SK-N-SH (cell line): Measurements from ENCODE around the gene LMF1. TPM values are rescaled to one million over a fixed set of nuclear protein-coding genes. Genes with fewer than 3 reads are reported as not detected.

Experiments used
- CTCF ChIA-PET: fragments of 300-600, 350-600 bp; formaldehyde crosslinking; extraction: SDS; loops from one replicate; lab custom pipeline; 2021; lab: Yijun Ruan, JAX
- POLR2A ChIA-PET: fragments of 350-600 bp; sonication (Branson Sonifier 250); formaldehyde crosslinking; extraction: SDS; loops from one replicate; lab custom pipeline; 2020; ENCODE audit warnings: antibody characterized with exemption, inconsistent platforms; lab: Yijun Ruan, JAX
- DNase-seq: peaks from one replicate; pipeline ENCODE4 v3.0.0; 2012
- H2AFZ ChIP-seq: fragments of 200-600 bp; sonication (generic); 2 replicates; pipeline ENCODE4 v1.8.1; 2016; ENCODE audit warnings: antibody characterized with exemption, mild to moderate bottlenecking, low read depth
- H3F3A ChIP-seq: fragments of 200-600 bp; sonication (generic); replicated peaks from 2 replicates; pipeline ENCODE3; 2016; ENCODE audit warnings: antibody characterized with exemption, mild to moderate bottlenecking; ENCODE audit not compliant: insufficient read depth
- H3K27ac ChIP-seq, 2 experiments: fragments of 200-500 bp in 1 of 2; fragments of 200-600 bp in 1 of 2; sonication (Bioruptor generic) in 1 of 2; sonication (generic), shearing (Covaris generic) in 1 of 2; 2 replicates each; pipeline versions ENCODE4 v1.5.1 to v1.6.1; 2014 to 2016; ENCODE audit warnings: low read depth in 2 of 2, inconsistent platforms in 1 of 2, low read length in 1 of 2, mild to moderate bottlenecking in 1 of 2, mixed read lengths in 1 of 2
- H3K27me3 ChIP-seq: fragments of 200-600 bp; sonication (generic), shearing (Covaris generic); 2 replicates; pipeline ENCODE4 v1.6.1; 2016; ENCODE audit warnings: mixed run types; ENCODE audit not compliant: insufficient read depth
- H3K36me3 ChIP-seq, 2 experiments: fragments of 200-500 bp in 1 of 2; fragments of 200-600 bp in 1 of 2; sonication (Bioruptor generic) in 1 of 2; sonication (generic) in 1 of 2; replicated peaks in 1 of 2; 2 replicates each; pipeline versions ENCODE3 to v1.5.1; 2014 to 2016; ENCODE audit warnings: low read length in 1 of 2, mild to moderate bottlenecking in 1 of 2; ENCODE audit not compliant: insufficient read depth in 2 of 2, control insufficient read depth in 1 of 2
- H3K4me1 ChIP-seq, 2 experiments: fragments of 200-500 bp in 1 of 2; fragments of 200-600 bp in 1 of 2; sonication (Bioruptor generic) in 1 of 2; sonication (generic), shearing (Covaris generic) in 1 of 2; 2 replicates each; pipeline versions ENCODE4 v1.5.1 to v1.6.1; 2014 to 2016; ENCODE audit warnings: low read depth in 1 of 2, low read length in 1 of 2, mixed run types in 1 of 2; ENCODE audit not compliant: insufficient read depth in 2 of 2, control insufficient read depth in 1 of 2
- H3K4me2 ChIP-seq: fragments of 200-600 bp; sonication (generic), shearing (Covaris generic); 2 replicates; pipeline ENCODE4 v1.6.1; 2017; ENCODE audit warnings: mixed run types
- H3K4me3 ChIP-seq, 2 experiments: fragments of 200-500 bp in 1 of 2; fragments of 200-600 bp in 1 of 2; sonication (Bioruptor generic) in 1 of 2; sonication (generic), shearing (Covaris generic) in 1 of 2; 2 replicates each; pipeline versions ENCODE4 v1.5.1 to v1.8.1; 2014 to 2016; ENCODE audit warnings: low read depth in 2 of 2, inconsistent platforms in 1 of 2, low read length in 1 of 2, mild to moderate bottlenecking in 1 of 2, mixed read lengths in 1 of 2, moderate library complexity in 1 of 2
- H3K79me2 ChIP-seq: fragments of 200-600 bp; sonication (generic); 2 replicates; pipeline ENCODE4 v1.8.1; 2017; ENCODE audit warnings: mild to moderate bottlenecking; ENCODE audit not compliant: insufficient read depth
- H3K9ac ChIP-seq: fragments of 200-600 bp; sonication (generic); 2 replicates; pipeline ENCODE4 v1.6.1; 2017; ENCODE audit warnings: mixed run types
- H3K9me2 ChIP-seq: fragments of 200-600 bp; sonication (generic); 2 replicates; pipeline ENCODE4 v1.6.1; 2017; ENCODE audit warnings: mixed run types
- H3K9me3 ChIP-seq: fragments of 200-600 bp; sonication (generic); 2 replicates; pipeline ENCODE4 v1.6.1; 2017; ENCODE audit warnings: mixed run types, mild to moderate bottlenecking, moderate library complexity
- H4K20me1 ChIP-seq: fragments of 200-600 bp; sonication (generic); 2 replicates; pipeline ENCODE4 v1.6.1; 2017; ENCODE audit warnings: mild to moderate bottlenecking, mixed run types; ENCODE audit not compliant: insufficient read depth
- CHD2 ChIP-seq: fragments of 150-350 bp; IDR thresholded peaks from 2 replicates; pipeline ENCODE4 v1.6.1; 2018; ENCODE audit warnings: low read length; ENCODE audit not compliant: partially characterized antibody
- EP300 ChIP-seq, 2 experiments: IDR thresholded peaks; 2 replicates each; pipeline versions ENCODE4 v1.4.0 to v1.6.1; 2012; ENCODE audit warnings: borderline replicate concordance in 1 of 2, low read depth in 1 of 2, low read length in 1 of 2
- GABPA ChIP-seq: IDR thresholded peaks from 2 replicates; pipeline ENCODE4 v1.4.0; 2012; ENCODE audit warnings: low read depth, mild to moderate bottlenecking
- MAX ChIP-seq: IDR thresholded peaks from 2 replicates; pipeline ENCODE4 v1.4.0; 2012; ENCODE audit warnings: low read depth
- MEF2A ChIP-seq: IDR thresholded peaks from 2 replicates; pipeline ENCODE4 v1.4.0; 2012; ENCODE audit warnings: low read depth, borderline replicate concordance
- MXI1 ChIP-seq: IDR thresholded peaks from 2 replicates; pipeline ENCODE4 v1.6.1; 2012; ENCODE audit warnings: mild to moderate bottlenecking, low read depth, low read length, improper control_type of control experiment
- NRF1 ChIP-seq: IDR thresholded peaks from 2 replicates; pipeline ENCODE4 v1.6.1; 2012; ENCODE audit warnings: low read depth, mild to moderate bottlenecking, low read length
- PBX3 ChIP-seq: IDR thresholded peaks from 2 replicates; pipeline ENCODE4; 2012
- RAD21 ChIP-seq: IDR thresholded peaks from 2 replicates; pipeline ENCODE4 v1.6.1; 2012; ENCODE audit warnings: mild to moderate bottlenecking, low read length
- RCOR1 ChIP-seq: fragments of 150-350 bp; IDR thresholded peaks from 2 replicates; pipeline ENCODE4 v1.6.1; 2017; ENCODE audit warnings: antibody characterized with exemption, low read length
- RFX5 ChIP-seq: IDR thresholded peaks from 2 replicates; pipeline ENCODE4 v1.6.1; 2012; ENCODE audit warnings: mild to moderate bottlenecking, improper control_type of control experiment, low read length
- RXRA ChIP-seq: IDR thresholded peaks from 2 replicates; pipeline ENCODE4 v1.4.0; 2012; ENCODE audit warnings: low read depth, mild to moderate bottlenecking, borderline replicate concordance
- SIN3A ChIP-seq: IDR thresholded peaks from 2 replicates; pipeline ENCODE4 v1.6.1; 2012; ENCODE audit warnings: low read depth, mild to moderate bottlenecking, low read length, moderate library complexity, borderline replicate concordance
- SMC3 ChIP-seq: IDR thresholded peaks from 2 replicates; pipeline ENCODE4 v1.6.1; 2012; ENCODE audit warnings: low read depth, low read length, improper control_type of control experiment
- TAF1 ChIP-seq: IDR thresholded peaks from 2 replicates; pipeline ENCODE4 v1.6.1; 2012; ENCODE audit warnings: low read depth, mild to moderate bottlenecking, low read length, moderate library complexity, borderline replicate concordance
- TEAD4 ChIP-seq: IDR thresholded peaks from 2 replicates; pipeline ENCODE4 v1.4.0; 2012; ENCODE audit warnings: mild to moderate bottlenecking, borderline replicate concordance; ENCODE audit not compliant: insufficient read depth
- USF1 ChIP-seq: IDR thresholded peaks from 2 replicates; pipeline ENCODE4 v1.4.0; 2012; ENCODE audit warnings: low read depth, borderline replicate concordance
- USF2 ChIP-seq: fragments of 150-350 bp; IDR thresholded peaks from 2 replicates; pipeline ENCODE4 v1.6.1; 2017; ENCODE audit warnings: antibody characterized with exemption, low read length, low read depth, borderline replicate concordance
- WGBS: methylation state at CpG from one replicate; pipeline ENCODE4 v1.1.6; 2017; ENCODE audit warnings: low lambda C conversion rate; 5-methylcytosine and 5-hydroxymethylcytosine counted together
- polyA plus RNA-seq, 3 experiments: library from polyadenylated mRNA; depleted of rRNA; stranded (reverse); fragments of >200 nt; gene quantifications; 2 replicates each; pipeline ENCODE4 v1.2.3, GENCODE V29; 2012
- TF ChIP-seq, protein P1 (sequence below): IDR thresholded peaks from 2 replicates; pipeline ENCODE4 v1.4.0; 2012; ENCODE audit warnings: low read depth, borderline replicate concordance

The LMF1 gene
- polyA plus RNA-seq, 1 of the 3 experiments (the other 2 are of a cell fraction), result 5.7 TPM

DNA sequence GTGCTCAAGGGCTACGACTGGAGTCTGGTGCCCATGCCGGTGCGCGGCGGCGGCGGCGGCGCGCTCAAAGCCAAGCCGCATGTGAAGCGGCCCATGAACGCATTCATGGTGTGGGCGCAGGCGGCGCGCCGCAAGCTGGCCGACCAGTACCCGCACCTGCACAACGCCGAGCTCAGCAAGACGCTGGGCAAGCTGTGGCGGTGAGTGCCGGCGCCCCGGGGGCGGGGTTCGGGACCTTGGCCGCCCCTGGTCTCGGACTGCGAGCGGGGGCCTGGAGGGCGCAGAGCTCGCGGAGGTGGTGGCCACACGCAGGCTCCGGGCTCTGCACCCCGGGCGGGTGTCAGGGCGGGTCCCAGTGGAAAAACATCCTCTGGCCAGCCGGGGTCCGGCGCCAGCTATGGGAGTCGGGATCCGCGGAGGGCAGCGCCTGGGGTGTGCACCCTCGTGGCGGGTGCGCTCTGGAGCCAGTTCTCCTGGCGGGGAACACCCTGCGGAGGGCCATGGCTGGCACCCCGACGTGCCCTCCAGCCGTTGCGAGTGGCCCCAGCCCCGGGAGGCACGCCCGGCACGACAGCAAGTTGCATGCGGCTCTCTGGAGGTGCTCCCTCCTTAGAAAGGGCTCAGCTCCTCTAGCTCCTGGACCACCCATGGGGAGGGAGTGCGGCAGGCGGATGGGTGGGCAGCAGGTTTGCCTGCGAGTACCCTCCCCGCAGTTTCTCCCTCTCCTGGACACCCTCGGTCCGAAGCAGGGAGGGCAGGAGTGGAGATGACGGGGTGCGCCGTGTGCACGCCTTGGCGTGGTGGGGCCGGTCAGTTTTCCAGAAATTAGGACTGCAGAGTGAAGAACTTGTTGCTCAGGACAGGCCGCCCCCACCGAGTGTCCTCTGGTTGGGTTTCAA is 11.6 kb upstream of the LMF1 start:
- POLR2A ChIA-PET, result no interaction called here
- no peaks in the 10 kb centered on the region for H3K9me2 ChIP-seq
- CTCF ChIA-PET, result interaction anchor here (0.9 to 1.4 kb wide), 3 partner anchors 12 to 124 kb away, joined by 4 read pairs; no protein-coding TSS in a partner anchor
- peaks cover 3% of the 10 kb centered on the region for H3F3A ChIP-seq
- no peaks in the 10 kb centered on the region for H3K4me1 ChIP-seq
- no peaks in the 10 kb centered on the region for H3K79me2 ChIP-seq
- H3K27ac ChIP-seq, result no peak overlapping the region
- 13% methylated on average over 12 of the region's 76 CpGs for WGBS
- peaks cover 19% of the 10 kb centered on the region; the same call in 1 of the 2 replicates for H4K20me1 ChIP-seq
- H3K4me3 ChIP-seq, result no peak overlapping the region
- no peak overlapping the region for H3K9ac ChIP-seq
- DNase-seq, result peak; percentile 43
- H3K4me2 ChIP-seq, result no peak overlapping the region
- H3K27me3 ChIP-seq, result peaks cover 90% of the 10 kb centered on the region
- H3K36me3 ChIP-seq, result no peaks in the 10 kb centered on the region
- no peak overlapping the region for H2AFZ ChIP-seq
- H3K9me3 ChIP-seq, result no peaks in the 10 kb centered on the region
- TF ChIP-seq USF2 (no peak), RCOR1 (no peak), MAX (no peak), SIN3A (no peak), USF1 (no peak), TAF1 (no peak), RFX5 (no peak), MXI1 (no peak), NRF1 (no peak), SMC3 (no peak), RAD21 (no peak), TEAD4 (no peak), RXRA (no peak), GABPA (no peak), CHD2 (no peak), PBX3 (no peak), MEF2A (no peak), EP300 (IDR thresholded peaks at IDR 0.05; ENCODE audit: borderline replicate concordance in 1 of 2, low read depth in 1 of 2, low read length in 1 of 2) (no peak)
- TF ChIP-seq, protein P1, sequence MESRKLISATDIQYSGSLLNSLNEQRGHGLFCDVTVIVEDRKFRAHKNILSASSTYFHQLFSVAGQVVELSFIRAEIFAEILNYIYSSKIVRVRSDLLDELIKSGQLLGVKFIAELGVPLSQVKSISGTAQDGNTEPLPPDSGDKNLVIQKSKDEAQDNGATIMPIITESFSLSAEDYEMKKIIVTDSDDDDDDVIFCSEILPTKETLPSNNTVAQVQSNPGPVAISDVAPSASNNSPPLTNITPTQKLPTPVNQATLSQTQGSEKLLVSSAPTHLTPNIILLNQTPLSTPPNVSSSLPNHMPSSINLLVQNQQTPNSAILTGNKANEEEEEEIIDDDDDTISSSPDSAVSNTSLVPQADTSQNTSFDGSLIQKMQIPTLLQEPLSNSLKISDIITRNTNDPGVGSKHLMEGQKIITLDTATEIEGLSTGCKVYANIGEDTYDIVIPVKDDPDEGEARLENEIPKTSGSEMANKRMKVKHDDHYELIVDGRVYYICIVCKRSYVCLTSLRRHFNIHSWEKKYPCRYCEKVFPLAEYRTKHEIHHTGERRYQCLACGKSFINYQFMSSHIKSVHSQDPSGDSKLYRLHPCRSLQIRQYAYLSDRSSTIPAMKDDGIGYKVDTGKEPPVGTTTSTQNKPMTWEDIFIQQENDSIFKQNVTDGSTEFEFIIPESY, result no peak
